GM19043 (cell line): ENCODE results near the gene CCDC187.
"Not testable (repeated sequence)": the region's sequence is repeated elsewhere in the genome, so short reads cannot be mapped to it uniquely, and the experiment has no call there.

Experiments
- ATAC-seq: cut with Tn5 transposase; IDR thresholded peaks from one replicate; pipeline ENCODE4 v1.9.1; 2021; ENCODE audit warnings: low read depth; ENCODE audit not compliant: unreplicated experiment

CCDC187 gene

GRCh38 chr9:136303825-136304416, at the start of gene CCDC187:
CCDC187 (minus strand) TSS chr9:136304094; CDS start chr9:136303830, 264 bp downstream.
- ATAC-seq = no peak

- no peak for ATAC-seq
These were observed 49.2 kb upstream of the CCDC187 start for GRCh38 chr9:136353088-136353487.

- no peak for ATAC-seq
These were observed 48.8 kb upstream of the CCDC187 start for GRCh38 chr9:136352682-136353081.

- ATAC-seq = not testable (repeated sequence)
These were observed 48.0 kb upstream of the CCDC187 start for GRCh38 chr9:136351868-136352267.

- no peak for ATAC-seq
These were observed 47.4 kb upstream of the CCDC187 start for GRCh38 chr9:136351252-136351800.

- no peak for ATAC-seq
These were observed 45.7 kb upstream of the CCDC187 start for GRCh38 chr9:136349546-136349945.

GRCh38 chr9:136348691-136349090, 44.8 kb upstream of the CCDC187 start:
- ATAC-seq = no peak

GRCh38 chr9:136347472-136348256, 43.8 kb upstream of the CCDC187 start:
- ATAC-seq = no peak

GRCh38 chr9:136346927-136347465, 43.1 kb upstream of the CCDC187 start:
- no peak for ATAC-seq

GRCh38 chr9:136346157-136346481, 42.2 kb upstream of the CCDC187 start:
- no peak for ATAC-seq

GRCh38 chr9:136345281-136346156, 41.6 kb upstream of the CCDC187 start:
- no peak for ATAC-seq

- ATAC-seq = no peak
These were observed 40.8 kb upstream of the CCDC187 start for GRCh38 chr9:136344544-136345280.

- ATAC-seq = no peak
These were observed 40.0 kb upstream of the CCDC187 start for GRCh38 chr9:136343884-136344269.

GRCh38 chr9:136343121-136343883, 39.4 kb upstream of the CCDC187 start:
- no peak for ATAC-seq

GRCh38 chr9:136342181-136343120, 38.6 kb upstream of the CCDC187 start:
- no peak for ATAC-seq

GRCh38 chr9:136341769-136342168, 37.9 kb upstream of the CCDC187 start:
- ATAC-seq = no peak

- no peak for ATAC-seq
These were observed 37.3 kb upstream of the CCDC187 start for GRCh38 chr9:136341042-136341655.
